ENCODE measurements around the gene RMRP. TPM values are rescaled to one million over a fixed set of nuclear protein-coding genes. Genes with fewer than 3 reads are reported as not detected.

Gene RMRP
- total and polyA plus RNA-seq, 2 of the 4 experiments (the other 2 are of a cell fraction): 39.7 to 13,690 TPM

GRCh38 chr9:35658137-35658967 is 533 bp upstream of the RMRP start, which contains the start of gene CCDC107 (continued):
- peak; percentile 55 for TF ChIP-seq CTCF (conservative IDR thresholded peaks at IDR 0.05; ENCODE audit: low read depth, low read length)
